ENCODE results near the gene CALML4.

- TF ChIP-seq CTCF (conservative IDR thresholded peaks at IDR 0.05; ENCODE audit: low read depth in 2 of 2) (no peak), JUNB (IDR thresholded peaks at IDR 0.05; ENCODE audit: unreplicated experiment) (no peak), POLR2AphosphoS5 (IDR thresholded peaks at IDR 0.05; ENCODE audit: low read depth) (no peak), EZH2phosphoT487 (IDR thresholded peaks at IDR 0.05; ENCODE audit: unreplicated experiment) (no peak), NANOG (IDR thresholded peaks at IDR 0.05; ENCODE audit: borderline replicate concordance) (no peak), CREB1 (CRISPR knock-in tag; IDR thresholded peaks at IDR 0.05; ENCODE audit: low read depth) (no peak), EZH2 (IDR thresholded peaks at IDR 0.05; ENCODE audit: low read depth, unreplicated experiment) (no peak), REST (IDR thresholded peaks at IDR 0.05; ENCODE audit: unreplicated experiment) (no peak), STAT1 (IDR thresholded peaks at IDR 0.05; ENCODE audit: unreplicated experiment) (no peak)
Observed at GRCh38 chr15:68150187-68150586, 54.9 kb downstream of the CALML4 start.
